GM18508 (cell line): ENCODE results near the gene NOTCH3.

Experiments
- ATAC-seq: cut with Tn5 transposase; IDR thresholded peaks from one replicate; pipeline ENCODE4 v1.9.1; 2021; ENCODE audit warnings: moderate number of reproducible peaks; ENCODE audit not compliant: insufficient read depth, unreplicated experiment

Gene NOTCH3

DNA sequence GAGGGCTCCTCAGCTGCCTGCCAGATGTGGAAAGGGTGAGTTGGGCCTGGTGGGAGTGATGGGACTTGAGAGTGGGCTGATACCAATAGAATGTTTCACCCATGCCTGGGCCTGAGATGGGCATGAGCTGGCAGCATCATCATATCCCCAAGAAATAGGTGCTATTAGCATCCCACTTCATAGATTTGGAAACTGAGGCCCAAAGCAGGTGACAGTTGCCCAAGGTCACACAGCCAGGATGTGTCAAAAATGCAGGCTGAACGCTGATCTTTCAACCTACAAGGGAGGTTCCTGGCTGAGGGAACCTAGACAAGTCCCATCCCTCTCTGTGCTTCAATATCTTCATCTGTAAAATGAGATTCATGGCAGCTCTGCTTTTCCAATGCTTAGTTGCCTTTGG, 89.0 kb downstream of the NOTCH3 start:
- no peak for ATAC-seq

DNA sequence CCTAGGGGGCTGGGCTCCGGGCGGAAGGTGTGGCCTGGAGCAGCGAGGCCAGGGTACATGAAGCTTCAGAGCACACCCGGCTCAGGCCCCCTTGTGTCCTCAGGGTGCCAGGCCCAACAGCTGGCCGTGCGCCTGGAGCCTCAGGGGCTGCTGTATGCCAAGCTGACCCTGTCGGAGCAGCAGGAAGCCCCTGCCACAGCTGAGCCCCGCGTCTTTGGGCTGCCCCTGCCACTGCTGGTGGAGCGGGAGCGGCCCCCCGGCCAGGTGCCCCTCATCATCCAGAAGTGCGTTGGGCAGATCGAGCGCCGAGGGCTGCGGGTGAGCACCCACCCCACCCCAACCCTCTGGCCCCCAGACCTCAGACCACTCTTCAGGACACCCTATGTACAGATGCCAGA, 90.4 kb downstream of the NOTCH3 start:
- ATAC-seq, result no peak

DNA sequence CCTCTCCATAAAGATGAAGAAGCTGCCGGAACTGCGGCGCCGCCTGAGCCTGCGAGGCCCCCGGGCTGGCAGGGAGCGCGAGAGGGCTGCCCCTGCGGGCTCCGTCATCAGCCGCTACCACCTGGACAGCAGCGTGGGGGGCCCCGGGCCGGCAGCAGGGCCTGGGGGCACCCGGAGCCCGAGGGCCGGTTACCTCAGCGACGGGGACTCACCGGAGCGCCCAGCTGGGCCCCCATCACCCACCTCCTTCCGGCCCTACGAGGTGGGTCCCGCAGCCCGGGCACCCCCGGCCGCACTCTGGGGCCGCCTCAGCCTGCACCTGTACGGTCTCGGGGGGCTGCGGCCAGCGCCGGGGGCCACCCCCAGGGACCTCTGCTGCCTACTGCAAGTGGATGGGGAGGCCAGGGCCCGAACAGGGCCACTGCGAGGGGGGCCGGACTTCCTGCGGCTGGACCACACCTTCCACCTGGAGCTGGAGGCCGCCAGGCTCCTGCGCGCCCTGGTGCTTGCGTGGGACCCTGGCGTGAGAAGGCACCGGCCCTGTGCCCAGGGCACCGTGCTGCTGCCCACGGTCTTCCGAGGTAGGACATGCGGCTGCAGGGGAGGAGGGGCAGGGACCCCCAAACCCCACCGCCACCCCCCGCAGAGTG, 90.9 kb downstream of the NOTCH3 start:
- no peak for ATAC-seq
